ENCODE data around the gene NME4.

GRCh38 chr16:349211-349610 is 47.8 kb upstream of the NME4 start:
- TF ChIP-seq POLR2A (IDR thresholded peaks at IDR 0.05; ENCODE audit: low read depth, low read length) = no peak
- no peak for TF ChIP-seq TAF1 (IDR thresholded peaks at IDR 0.05; ENCODE audit: low read depth, low read length)
